ENCODE results near the gene MAN2A2. TPM values are rescaled to one million over a fixed set of nuclear protein-coding genes. Genes with fewer than 3 reads are reported as not detected.

Gene MAN2A2
- total RNA-seq, 1 experiment from 2014 or later: 31.0 TPM

DNA sequence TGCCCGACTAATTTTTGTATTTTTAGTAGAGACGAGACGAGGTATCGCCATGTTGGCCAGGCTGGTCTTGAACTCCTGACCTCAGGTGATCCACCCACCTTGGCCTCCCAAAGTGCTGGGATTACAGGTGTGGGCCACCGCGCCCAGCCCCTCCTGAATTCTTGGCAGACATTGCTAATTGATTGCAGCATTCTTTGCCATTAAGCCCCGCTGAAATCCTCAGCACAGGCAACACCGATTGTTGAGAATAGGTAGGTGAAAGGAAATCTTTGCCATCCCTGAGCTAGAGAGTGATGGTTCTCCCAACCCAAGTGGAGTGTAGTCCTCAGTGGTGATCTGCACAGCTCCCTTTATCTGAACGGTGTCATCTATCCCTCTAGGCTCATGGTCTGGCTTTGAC, 1.6 kb downstream of the MAN2A2 start:
- ChIA-PET POLR2A (interaction anchor here (0.5 kb wide), 1 partner anchor 713 kb away, joined by 3 read pairs; no protein-coding TSS in a partner anchor), CTCF (interaction anchor here (0.6 to 7.3 kb wide), 7 partner anchors 14 to 842 kb away, joined by 3 to 194 read pairs (median 5); partner anchors contain the start of genes FES, HDDC3 and UNC45A)
- H3K9me3 Mint-ChIP-seq: no peaks in the 10 kb centered on the region
- no peak overlapping the region for H3K27ac Mint-ChIP-seq
- H3K4me3 Mint-ChIP-seq: no peak overlapping the region
- H3K4me1 Mint-ChIP-seq: peaks cover 23% of the 10 kb centered on the region
- H3K27me3 Mint-ChIP-seq (ENCODE audit: low read depth): peaks cover 26% of the 10 kb centered on the region
- ATAC-seq (no peak), DNase-seq (ENCODE audit: low spot score) (no peak)
- TF ChIP-seq CREM (CRISPR knock-in tag; IDR thresholded peaks at IDR 0.05) (no peak), OVOL2 (CRISPR knock-in tag; IDR thresholded peaks at IDR 0.05; ENCODE audit: borderline replicate concordance) (no peak), IRF2 (CRISPR knock-in tag; IDR thresholded peaks at IDR 0.05; ENCODE audit: borderline replicate concordance, low read depth) (no peak), ZNF423 (CRISPR knock-in tag; IDR thresholded peaks at IDR 0.05) (no peak), JUN (CRISPR knock-in tag; IDR thresholded peaks at IDR 0.05) (no peak), GABPB1 (CRISPR knock-in tag; IDR thresholded peaks at IDR 0.05) (no peak), SP1 (CRISPR knock-in tag; conservative IDR thresholded peaks at IDR 0.05) (no peak), ZBTB21 (CRISPR knock-in tag; IDR thresholded peaks at IDR 0.05; ENCODE audit: borderline replicate concordance) (no peak), TP53 (CRISPR knock-in tag; IDR thresholded peaks at IDR 0.05) (no peak), ZNF317 (CRISPR knock-in tag; IDR thresholded peaks at IDR 0.05; ENCODE audit: borderline replicate concordance, low read depth) (no peak)
- TF ChIP-seq, protein P1, sequence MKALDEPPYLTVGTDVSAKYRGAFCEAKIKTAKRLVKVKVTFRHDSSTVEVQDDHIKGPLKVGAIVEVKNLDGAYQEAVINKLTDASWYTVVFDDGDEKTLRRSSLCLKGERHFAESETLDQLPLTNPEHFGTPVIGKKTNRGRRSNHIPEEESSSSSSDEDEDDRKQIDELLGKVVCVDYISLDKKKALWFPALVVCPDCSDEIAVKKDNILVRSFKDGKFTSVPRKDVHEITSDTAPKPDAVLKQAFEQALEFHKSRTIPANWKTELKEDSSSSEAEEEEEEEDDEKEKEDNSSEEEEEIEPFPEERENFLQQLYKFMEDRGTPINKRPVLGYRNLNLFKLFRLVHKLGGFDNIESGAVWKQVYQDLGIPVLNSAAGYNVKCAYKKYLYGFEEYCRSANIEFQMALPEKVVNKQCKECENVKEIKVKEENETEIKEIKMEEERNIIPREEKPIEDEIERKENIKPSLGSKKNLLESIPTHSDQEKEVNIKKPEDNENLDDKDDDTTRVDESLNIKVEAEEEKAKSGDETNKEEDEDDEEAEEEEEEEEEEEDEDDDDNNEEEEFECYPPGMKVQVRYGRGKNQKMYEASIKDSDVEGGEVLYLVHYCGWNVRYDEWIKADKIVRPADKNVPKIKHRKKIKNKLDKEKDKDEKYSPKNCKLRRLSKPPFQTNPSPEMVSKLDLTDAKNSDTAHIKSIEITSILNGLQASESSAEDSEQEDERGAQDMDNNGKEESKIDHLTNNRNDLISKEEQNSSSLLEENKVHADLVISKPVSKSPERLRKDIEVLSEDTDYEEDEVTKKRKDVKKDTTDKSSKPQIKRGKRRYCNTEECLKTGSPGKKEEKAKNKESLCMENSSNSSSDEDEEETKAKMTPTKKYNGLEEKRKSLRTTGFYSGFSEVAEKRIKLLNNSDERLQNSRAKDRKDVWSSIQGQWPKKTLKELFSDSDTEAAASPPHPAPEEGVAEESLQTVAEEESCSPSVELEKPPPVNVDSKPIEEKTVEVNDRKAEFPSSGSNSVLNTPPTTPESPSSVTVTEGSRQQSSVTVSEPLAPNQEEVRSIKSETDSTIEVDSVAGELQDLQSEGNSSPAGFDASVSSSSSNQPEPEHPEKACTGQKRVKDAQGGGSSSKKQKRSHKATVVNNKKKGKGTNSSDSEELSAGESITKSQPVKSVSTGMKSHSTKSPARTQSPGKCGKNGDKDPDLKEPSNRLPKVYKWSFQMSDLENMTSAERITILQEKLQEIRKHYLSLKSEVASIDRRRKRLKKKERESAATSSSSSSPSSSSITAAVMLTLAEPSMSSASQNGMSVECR (CRISPR knock-in tag; IDR thresholded peaks at IDR 0.05; ENCODE audit: borderline replicate concordance): no peak
- TF ChIP-seq, protein P2, sequence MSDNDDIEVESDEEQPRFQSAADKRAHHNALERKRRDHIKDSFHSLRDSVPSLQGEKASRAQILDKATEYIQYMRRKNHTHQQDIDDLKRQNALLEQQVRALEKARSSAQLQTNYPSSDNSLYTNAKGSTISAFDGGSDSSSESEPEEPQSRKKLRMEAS (CRISPR knock-in tag; IDR thresholded peaks at IDR 0.05): no peak
- TF ChIP-seq, protein P3, sequence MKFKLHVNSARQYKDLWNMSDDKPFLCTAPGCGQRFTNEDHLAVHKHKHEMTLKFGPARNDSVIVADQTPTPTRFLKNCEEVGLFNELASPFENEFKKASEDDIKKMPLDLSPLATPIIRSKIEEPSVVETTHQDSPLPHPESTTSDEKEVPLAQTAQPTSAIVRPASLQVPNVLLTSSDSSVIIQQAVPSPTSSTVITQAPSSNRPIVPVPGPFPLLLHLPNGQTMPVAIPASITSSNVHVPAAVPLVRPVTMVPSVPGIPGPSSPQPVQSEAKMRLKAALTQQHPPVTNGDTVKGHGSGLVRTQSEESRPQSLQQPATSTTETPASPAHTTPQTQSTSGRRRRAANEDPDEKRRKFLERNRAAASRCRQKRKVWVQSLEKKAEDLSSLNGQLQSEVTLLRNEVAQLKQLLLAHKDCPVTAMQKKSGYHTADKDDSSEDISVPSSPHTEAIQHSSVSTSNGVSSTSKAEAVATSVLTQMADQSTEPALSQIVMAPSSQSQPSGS (CRISPR knock-in tag; IDR thresholded peaks at IDR 0.05; ENCODE audit: borderline replicate concordance, low read depth): no peak
- TF ChIP-seq, protein P4, sequence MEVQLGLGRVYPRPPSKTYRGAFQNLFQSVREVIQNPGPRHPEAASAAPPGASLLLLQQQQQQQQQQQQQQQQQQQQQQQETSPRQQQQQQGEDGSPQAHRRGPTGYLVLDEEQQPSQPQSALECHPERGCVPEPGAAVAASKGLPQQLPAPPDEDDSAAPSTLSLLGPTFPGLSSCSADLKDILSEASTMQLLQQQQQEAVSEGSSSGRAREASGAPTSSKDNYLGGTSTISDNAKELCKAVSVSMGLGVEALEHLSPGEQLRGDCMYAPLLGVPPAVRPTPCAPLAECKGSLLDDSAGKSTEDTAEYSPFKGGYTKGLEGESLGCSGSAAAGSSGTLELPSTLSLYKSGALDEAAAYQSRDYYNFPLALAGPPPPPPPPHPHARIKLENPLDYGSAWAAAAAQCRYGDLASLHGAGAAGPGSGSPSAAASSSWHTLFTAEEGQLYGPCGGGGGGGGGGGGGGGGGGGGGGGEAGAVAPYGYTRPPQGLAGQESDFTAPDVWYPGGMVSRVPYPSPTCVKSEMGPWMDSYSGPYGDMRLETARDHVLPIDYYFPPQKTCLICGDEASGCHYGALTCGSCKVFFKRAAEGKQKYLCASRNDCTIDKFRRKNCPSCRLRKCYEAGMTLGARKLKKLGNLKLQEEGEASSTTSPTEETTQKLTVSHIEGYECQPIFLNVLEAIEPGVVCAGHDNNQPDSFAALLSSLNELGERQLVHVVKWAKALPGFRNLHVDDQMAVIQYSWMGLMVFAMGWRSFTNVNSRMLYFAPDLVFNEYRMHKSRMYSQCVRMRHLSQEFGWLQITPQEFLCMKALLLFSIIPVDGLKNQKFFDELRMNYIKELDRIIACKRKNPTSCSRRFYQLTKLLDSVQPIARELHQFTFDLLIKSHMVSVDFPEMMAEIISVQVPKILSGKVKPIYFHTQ (CRISPR knock-in tag; IDR thresholded peaks at IDR 0.05): no peak
- TF ChIP-seq, protein P5, sequence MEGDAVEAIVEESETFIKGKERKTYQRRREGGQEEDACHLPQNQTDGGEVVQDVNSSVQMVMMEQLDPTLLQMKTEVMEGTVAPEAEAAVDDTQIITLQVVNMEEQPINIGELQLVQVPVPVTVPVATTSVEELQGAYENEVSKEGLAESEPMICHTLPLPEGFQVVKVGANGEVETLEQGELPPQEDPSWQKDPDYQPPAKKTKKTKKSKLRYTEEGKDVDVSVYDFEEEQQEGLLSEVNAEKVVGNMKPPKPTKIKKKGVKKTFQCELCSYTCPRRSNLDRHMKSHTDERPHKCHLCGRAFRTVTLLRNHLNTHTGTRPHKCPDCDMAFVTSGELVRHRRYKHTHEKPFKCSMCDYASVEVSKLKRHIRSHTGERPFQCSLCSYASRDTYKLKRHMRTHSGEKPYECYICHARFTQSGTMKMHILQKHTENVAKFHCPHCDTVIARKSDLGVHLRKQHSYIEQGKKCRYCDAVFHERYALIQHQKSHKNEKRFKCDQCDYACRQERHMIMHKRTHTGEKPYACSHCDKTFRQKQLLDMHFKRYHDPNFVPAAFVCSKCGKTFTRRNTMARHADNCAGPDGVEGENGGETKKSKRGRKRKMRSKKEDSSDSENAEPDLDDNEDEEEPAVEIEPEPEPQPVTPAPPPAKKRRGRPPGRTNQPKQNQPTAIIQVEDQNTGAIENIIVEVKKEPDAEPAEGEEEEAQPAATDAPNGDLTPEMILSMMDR (IDR thresholded peaks at IDR 0.05): no peak
- peaks cover 7% of the 10 kb centered on the region for H3K36me3 Mint-ChIP-seq

Measured in WTC11 (cell line).